Coronary artery (tissue), 2 donors: Measurements from ENCODE around the gene GALK2.
"Not testable (repeated sequence)": the region's sequence is repeated elsewhere in the genome, so short reads cannot be mapped to it uniquely, and the experiment has no call there.

ENCODE experiments used
- DNase-seq: peaks from one replicate; pipeline ENCODE4 v3.0.0-alpha.2; 2017; ENCODE audit warnings: low spot score
- H3K27ac ChIP-seq, 2 donors: fragments of 200-600 bp; sonication (generic); one replicate each; pipeline ENCODE4 v1.5.1; 2016 to 2019
- H3K4me3 ChIP-seq: fragments of 200-600 bp; sonication (generic); 2 replicates; pipeline ENCODE4 v1.5.1; 2016; ENCODE audit warnings: mild to moderate bottlenecking, moderate library complexity
- TF ChIP-seq, protein P1 (sequence below): fragments of 200-600 bp; sonication (generic); IDR thresholded peaks from one replicate; pipeline ENCODE4 v1.5.1; 2019; ENCODE audit warnings: antibody characterized with exemption

GALK2 gene

DNA sequence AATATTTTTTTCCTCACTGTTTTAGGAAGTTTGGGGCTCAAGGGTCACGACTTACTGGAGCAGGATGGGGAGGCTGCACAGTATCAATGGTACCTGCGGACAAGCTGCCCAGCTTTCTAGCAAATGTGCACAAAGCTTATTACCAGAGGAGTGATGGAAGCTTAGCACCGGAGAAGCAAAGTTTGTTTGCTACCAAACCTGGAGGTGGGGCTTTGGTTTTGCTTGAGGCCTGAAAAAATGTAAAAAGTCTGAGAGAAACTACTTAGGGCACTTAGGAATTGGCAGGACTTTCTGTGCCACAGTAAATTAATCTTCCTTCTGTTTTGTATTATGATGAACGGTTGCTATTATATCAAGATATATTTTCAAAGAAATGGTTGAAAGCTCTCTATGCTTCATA, 157.9 kb downstream of the GALK2 start:
- DNase-seq = no peak
- no peak overlapping the region for H3K4me3 ChIP-seq
- TF ChIP-seq, protein P1, sequence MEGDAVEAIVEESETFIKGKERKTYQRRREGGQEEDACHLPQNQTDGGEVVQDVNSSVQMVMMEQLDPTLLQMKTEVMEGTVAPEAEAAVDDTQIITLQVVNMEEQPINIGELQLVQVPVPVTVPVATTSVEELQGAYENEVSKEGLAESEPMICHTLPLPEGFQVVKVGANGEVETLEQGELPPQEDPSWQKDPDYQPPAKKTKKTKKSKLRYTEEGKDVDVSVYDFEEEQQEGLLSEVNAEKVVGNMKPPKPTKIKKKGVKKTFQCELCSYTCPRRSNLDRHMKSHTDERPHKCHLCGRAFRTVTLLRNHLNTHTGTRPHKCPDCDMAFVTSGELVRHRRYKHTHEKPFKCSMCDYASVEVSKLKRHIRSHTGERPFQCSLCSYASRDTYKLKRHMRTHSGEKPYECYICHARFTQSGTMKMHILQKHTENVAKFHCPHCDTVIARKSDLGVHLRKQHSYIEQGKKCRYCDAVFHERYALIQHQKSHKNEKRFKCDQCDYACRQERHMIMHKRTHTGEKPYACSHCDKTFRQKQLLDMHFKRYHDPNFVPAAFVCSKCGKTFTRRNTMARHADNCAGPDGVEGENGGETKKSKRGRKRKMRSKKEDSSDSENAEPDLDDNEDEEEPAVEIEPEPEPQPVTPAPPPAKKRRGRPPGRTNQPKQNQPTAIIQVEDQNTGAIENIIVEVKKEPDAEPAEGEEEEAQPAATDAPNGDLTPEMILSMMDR = no peak
- H3K27ac ChIP-seq = no peak overlapping the region

DNA sequence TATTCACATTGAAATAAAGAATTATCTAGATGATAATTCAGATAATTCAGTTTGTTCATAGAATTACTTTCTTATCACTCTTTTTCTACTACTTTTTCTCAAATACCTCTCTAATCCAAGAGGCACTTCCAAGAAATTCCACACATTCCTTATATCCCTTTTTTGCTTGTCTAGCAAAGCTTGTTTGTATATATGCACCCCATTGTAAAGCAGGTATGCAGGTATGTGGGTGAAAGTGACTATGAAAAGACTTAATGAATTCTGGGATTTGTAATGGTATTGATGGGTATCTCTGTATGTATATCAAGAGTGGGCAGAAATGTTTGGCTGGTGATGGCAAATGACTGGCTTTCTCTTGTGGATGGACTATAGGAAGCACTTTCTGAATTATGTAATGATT, 158.9 kb downstream of the GALK2 start:
- DNase-seq = no peak

DNA sequence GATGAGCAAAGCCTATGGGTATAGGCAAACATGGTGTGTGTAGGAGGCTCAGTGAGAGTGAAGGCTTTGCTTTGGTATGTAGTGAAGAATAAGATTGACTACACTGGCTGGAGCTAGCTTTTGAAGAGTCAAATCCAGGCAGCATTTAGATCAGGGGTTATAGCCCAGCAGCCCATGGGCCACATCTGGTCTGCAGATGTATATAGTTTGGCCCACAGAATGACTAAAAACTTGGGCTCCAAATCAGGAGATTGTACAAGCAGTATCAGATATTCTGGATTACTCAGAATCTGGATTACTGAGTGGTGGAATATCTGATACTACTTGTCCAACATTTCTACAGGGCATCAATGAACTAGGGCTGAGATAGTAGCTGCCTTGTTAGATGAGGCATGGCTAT, 160.1 kb downstream of the GALK2 start:
- no peak for DNase-seq
- TF ChIP-seq, protein P1 = no peak

More for the DNA sequence above, 158.9 kb downstream of the GALK2 start:
- Histone ChIP-seq H3K27ac (no peak overlapping the region), H3K4me3 (no peak overlapping the region)
- TF ChIP-seq, protein P1 = no peak

DNA sequence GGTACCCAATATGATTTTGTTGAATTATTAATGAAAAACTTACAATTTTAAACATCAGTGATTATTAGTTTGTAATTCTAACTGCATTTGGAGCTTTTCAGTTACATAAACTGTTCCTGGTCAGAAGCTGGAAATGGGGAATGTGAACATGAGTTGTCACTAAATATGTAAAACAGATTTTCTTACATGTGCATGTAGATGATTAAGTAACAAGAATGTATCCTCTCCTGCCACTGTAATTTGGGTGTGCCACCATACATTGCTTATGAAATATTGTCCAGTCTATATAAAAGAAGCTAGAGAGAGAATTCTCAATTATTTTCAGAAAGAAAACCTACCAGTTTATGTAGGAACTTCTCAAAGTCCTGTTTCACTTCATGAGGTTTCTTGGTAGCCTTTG, 161.4 kb downstream of the GALK2 start:
- DNase-seq = no peak
- TF ChIP-seq, protein P1 = no peak
- no peak overlapping the region for H3K4me3 ChIP-seq
- no peak overlapping the region for H3K27ac ChIP-seq

More for the DNA sequence above, 160.1 kb downstream of the GALK2 start:
- Histone ChIP-seq H3K27ac (no peak overlapping the region), H3K4me3 (no peak overlapping the region)

DNA sequence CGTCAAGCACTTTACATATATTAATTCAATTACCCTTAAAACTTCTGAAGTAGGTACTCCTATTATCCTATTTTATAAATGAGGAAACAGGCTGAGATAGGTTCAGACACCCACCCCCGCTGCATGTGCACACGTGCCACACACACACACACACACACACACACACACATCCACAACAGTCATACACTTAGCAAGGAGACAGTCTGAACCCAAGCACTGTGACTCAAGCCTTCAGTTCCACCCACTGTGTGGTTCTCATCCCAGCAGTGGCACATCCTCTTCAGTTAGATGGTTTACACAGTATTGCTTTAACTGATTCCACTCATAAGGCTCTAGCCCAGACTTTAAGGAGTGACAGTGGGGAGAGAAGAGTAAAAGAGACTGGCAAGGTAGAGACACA, 161.9 kb downstream of the GALK2 start:
- Histone ChIP-seq H3K27ac (no peak overlapping the region), H3K4me3 (no peak overlapping the region)
- TF ChIP-seq, protein P1 = no peak
- DNase-seq = no peak

DNA sequence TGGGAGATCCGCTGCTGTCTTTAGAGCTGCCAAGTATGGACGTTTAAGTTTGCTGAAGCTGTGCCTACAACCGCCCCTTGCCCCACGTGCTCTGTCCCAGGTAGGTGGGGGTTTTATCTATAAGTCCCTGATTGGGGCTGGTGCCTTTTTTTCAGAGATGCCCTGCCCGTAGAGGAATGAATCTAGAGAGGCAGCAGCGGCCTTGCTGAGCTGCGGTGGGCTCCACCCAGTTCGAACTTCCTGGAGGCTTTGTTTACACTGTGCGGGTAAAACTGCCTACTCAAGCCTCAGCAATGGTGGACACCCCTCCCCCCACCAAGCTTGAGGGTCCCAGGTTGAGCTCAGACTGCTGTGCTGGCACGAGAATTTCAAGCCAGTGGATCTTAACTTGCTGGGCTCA, 169.6 kb downstream of the GALK2 start:
- Histone ChIP-seq H3K27ac (no peak overlapping the region), H3K4me3 (no peak overlapping the region)
- TF ChIP-seq, protein P1 = no peak
- no peak for DNase-seq

DNA sequence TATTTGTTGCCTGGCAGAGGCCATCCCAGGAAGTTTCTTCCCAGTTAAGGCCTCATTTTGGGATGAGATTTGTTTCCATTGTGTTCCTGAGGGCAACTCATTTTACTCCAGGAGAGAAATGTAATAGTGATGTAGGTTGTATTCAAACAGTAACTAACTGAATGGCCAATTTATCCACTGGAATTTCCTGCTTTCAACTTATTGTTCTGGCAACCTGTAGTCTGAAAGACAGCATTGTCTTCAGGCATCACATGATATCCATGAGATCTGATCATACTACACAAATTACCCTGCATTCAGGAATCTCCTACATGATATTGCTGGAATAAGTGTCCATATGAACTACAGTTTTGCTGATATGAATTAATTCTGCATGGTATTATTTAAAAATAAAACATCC, 173.5 kb downstream of the GALK2 start:
- TF ChIP-seq, protein P1 = no peak

DNA sequence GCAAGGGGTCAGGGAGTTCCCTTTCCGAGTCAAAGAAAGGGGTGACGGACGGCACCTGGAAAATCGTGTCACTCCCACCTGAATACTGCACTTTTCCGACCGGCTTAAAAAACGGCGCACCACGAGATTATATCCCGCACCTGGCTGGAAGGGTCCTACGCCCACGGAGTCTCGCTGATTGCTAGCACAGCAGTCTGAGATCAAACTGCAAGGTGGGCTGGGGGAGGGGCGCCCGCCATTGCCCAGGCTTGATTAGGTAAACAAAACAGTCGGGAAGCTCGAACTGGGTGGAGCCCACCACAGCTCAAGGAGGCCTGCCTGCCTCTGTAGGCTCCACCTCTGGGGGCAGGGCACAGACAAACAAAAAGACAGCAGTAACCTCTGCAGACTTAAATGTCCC, 184.4 kb downstream of the GALK2 start:
- not testable (repeated sequence) for H3K27ac ChIP-seq, DNase-seq, H3K4me3 ChIP-seq

More for the DNA sequence above, 173.5 kb downstream of the GALK2 start:
- no peak overlapping the region for H3K4me3 ChIP-seq
- no peak overlapping the region for H3K27ac ChIP-seq
- no peak for DNase-seq
